ENCODE measurements around the gene ZBTB34. TPM values are rescaled to one million over a fixed set of nuclear protein-coding genes. Genes with fewer than 3 reads are reported as not detected.

Gene ZBTB34
- total RNA-seq, 1 donor from 2014 or later, result 16.1 TPM

DNA sequence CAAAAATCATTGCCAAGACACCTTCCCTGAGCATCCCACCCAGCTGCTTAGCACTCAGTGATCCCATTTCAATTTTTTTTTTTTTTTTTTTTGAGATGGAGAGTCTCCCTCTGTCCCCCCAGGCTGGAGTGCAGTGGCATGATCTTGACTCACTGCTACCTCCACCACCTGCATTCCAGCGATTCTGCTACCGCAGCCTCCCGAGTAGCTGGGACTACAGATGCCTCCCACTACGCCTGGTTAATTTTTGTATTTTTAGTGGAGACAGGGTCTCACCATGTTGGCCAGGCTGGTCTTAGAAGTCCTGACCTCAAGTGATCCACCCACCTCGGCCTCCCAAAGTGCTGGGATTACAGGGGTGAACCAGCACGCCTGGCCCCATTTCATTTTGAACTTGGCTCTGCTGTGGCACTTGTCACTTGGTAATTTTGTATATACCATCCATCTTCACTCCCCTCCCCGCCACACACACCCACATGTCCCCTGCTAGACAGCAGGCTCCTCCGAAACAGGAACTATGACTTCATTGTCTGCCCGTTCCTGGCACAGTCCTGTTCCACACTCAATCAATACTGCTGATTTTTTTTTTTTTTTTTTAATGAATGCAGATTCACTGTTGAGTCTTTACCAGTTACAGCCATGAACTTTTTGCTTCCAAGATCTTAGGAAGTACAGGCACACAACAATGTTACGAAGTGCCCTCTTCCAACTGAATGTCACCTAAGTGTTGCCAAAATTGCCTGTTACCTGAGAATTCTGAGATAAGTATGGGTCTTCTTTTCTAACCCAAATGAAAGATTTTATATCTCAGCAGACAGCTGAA is 17.3 kb upstream of the ZBTB34 start:
- Mint-ChIP-seq H3K4me1 (peaks cover 17% of the 10 kb centered on the region), H3K36me3 (ENCODE audit: low read depth) (peaks cover 4% of the 10 kb centered on the region), H3K27me3 (ENCODE audit: low read depth) (no peaks in the 10 kb centered on the region), H3K27ac (ENCODE audit: unreplicated experiment) (no peak overlapping the region), H3K9me3 (no peaks in the 10 kb centered on the region), H3K4me3 (no peak overlapping the region)
- TF ChIP-seq, protein P1, sequence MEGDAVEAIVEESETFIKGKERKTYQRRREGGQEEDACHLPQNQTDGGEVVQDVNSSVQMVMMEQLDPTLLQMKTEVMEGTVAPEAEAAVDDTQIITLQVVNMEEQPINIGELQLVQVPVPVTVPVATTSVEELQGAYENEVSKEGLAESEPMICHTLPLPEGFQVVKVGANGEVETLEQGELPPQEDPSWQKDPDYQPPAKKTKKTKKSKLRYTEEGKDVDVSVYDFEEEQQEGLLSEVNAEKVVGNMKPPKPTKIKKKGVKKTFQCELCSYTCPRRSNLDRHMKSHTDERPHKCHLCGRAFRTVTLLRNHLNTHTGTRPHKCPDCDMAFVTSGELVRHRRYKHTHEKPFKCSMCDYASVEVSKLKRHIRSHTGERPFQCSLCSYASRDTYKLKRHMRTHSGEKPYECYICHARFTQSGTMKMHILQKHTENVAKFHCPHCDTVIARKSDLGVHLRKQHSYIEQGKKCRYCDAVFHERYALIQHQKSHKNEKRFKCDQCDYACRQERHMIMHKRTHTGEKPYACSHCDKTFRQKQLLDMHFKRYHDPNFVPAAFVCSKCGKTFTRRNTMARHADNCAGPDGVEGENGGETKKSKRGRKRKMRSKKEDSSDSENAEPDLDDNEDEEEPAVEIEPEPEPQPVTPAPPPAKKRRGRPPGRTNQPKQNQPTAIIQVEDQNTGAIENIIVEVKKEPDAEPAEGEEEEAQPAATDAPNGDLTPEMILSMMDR (conservative IDR thresholded peaks at IDR 0.05), result no peak
- no peak for DNase-seq (ENCODE audit: low read depth, low spot score)

DNA sequence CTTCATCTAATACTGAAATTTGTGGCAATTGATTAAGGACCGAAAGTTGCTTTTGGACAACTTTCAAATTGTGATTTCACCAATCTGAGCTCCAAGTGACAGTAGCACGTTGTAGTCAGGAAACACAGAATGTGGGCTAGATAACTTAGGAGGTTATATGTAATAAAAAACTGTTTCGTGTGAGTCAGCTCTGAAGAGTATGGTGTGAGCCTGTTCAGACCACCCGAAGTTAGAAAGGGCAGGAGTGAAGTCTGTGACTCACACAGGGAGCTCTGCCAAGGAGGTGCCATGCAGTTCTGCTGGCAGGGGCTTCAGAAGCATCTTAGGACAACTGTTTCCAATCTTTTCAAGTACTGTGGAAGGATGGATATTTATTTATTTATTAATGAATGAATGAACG is 16.4 kb upstream of the ZBTB34 start:
- no peak overlapping the region for H3K27ac Mint-ChIP-seq (ENCODE audit: unreplicated experiment)
- DNase-seq (ENCODE audit: low read depth, low spot score), result no peak
- H3K4me1 Mint-ChIP-seq, result peaks cover 17% of the 10 kb centered on the region
- TF ChIP-seq, protein P1 (conservative IDR thresholded peaks at IDR 0.05), result no peak
- H3K4me3 Mint-ChIP-seq, result no peak overlapping the region
- H3K27me3 Mint-ChIP-seq (ENCODE audit: low read depth), result no peaks in the 10 kb centered on the region
- H3K36me3 Mint-ChIP-seq (ENCODE audit: low read depth), result peaks cover 1% of the 10 kb centered on the region
- no peaks in the 10 kb centered on the region for H3K9me3 Mint-ChIP-seq

DNA sequence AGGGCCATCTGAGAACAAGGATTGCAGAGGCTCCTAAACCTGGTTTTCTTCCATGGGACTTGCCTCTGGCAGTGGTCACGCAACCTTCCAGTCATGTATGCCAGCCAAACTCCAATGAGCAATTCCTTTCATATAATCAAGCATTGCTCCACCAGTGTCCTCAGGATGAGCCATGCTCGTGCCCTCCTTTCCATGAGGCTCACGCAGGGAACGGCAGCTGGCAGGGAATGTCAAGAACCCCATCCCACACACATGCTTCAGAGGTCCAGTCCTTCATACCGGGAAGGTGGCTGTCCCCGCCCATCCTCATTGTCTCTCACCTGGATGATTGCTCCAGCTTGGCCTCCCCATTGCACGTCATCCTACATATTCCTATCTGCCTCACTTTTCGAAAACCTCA is 13.4 kb upstream of the ZBTB34 start:
- Mint-ChIP-seq H3K4me3 (no peak overlapping the region), H3K4me1 (peaks cover 31% of the 10 kb centered on the region), H3K27ac (ENCODE audit: unreplicated experiment) (no peak overlapping the region), H3K9me3 (no peaks in the 10 kb centered on the region), H3K36me3 (ENCODE audit: low read depth) (no peaks in the 10 kb centered on the region), H3K27me3 (ENCODE audit: low read depth) (peaks cover 3% of the 10 kb centered on the region)
- TF ChIP-seq, protein P1 (conservative IDR thresholded peaks at IDR 0.05), result no peak
- DNase-seq (ENCODE audit: low read depth, low spot score), result no peak

DNA sequence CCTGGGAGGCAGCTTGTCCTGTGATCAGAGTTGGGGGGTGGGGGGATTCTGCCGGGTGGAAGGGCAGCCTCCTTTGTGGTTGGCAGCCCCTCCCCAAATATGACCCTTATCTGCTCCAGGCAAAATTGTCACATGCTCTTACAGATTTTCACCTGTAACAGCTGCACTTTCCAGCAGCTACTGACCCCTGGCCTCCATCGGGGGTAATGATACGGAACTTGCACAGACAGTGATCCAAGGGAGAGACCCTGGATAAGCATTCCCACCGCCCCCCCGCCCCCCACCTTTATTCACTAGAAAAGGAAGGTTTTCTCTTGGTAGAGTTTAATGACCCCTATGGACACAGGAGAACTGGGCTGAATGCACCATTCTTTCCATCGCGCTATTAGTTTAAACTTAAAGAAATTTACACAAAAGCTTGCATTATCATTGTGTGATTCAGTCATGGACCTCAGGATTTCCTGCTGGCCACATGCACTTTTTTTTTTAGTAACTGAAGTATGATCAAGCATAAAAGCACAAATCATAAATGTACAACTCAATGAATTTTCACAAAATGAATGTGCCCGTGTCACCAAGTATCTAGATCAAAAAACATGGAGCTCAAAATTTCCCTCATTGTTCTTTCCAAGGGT is 10.7 kb upstream of the ZBTB34 start:
- peaks cover 21% of the 10 kb centered on the region for H3K4me1 Mint-ChIP-seq
- no peaks in the 10 kb centered on the region for H3K36me3 Mint-ChIP-seq (ENCODE audit: low read depth)
- H3K4me3 Mint-ChIP-seq, result peak overlapping the region; percentile 21
- TF ChIP-seq, protein P1 (conservative IDR thresholded peaks at IDR 0.05), result no peak
- H3K27me3 Mint-ChIP-seq (ENCODE audit: low read depth), result peaks cover 9% of the 10 kb centered on the region
- H3K9me3 Mint-ChIP-seq, result no peaks in the 10 kb centered on the region
- no peak for DNase-seq (ENCODE audit: low read depth, low spot score)
- no peak overlapping the region for H3K27ac Mint-ChIP-seq (ENCODE audit: unreplicated experiment)

DNA sequence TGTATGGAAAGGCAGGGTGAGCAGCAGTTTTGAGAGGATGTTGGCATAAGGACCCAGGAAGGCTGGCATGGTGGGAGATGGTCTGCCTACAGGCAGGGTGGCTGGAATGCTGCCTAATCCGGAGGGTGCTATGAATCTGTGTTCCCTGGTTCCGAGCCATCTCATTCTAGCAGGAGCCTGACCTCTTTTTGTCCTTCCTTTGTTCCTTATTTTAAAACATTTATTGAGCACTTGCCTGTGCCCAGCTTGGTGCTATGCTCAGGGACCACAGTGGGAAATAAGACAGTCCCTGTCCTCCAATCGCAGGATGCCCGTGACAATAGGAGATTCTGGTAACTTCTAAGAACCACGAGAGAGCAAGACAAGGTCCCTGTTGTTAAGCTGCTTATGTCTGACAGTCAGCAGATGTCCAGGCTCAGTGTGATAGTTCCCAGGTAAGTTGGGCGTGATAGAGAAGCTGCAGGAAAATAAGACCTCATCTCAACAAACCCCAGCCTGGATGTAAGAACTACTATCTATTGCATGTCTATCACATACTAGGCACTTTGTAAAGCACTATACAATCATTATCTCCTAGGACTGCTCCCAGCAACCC is 9.1 kb upstream of the ZBTB34 start:
- Mint-ChIP-seq H3K36me3 (ENCODE audit: low read depth) (no peaks in the 10 kb centered on the region), H3K27ac (ENCODE audit: unreplicated experiment) (no peak overlapping the region), H3K9me3 (no peaks in the 10 kb centered on the region), H3K27me3 (ENCODE audit: low read depth) (peaks cover 19% of the 10 kb centered on the region), H3K4me1 (peaks cover 21% of the 10 kb centered on the region), H3K4me3 (no peak overlapping the region)
- DNase-seq (ENCODE audit: low read depth, low spot score), result no peak
- TF ChIP-seq, protein P1 (conservative IDR thresholded peaks at IDR 0.05), result no peak
